Astrocyte (in vitro differentiated cells and primary cell): ENCODE measurements around the gene SLC26A3.

Experiments used
- EZH2 ChIP-seq: IDR thresholded peaks from 2 replicates; pipeline ENCODE4 v1.6.1; 2012; ENCODE audit warnings: mild to moderate bottlenecking, low read length, inconsistent platforms; ENCODE audit not compliant: insufficient read depth
- TF ChIP-seq, protein P1 (sequence below): IDR thresholded peaks from 2 replicates; pipeline ENCODE4 v1.5.1; 2011; ENCODE audit warnings: low read depth, mild to moderate bottlenecking, inconsistent platforms, low read length, moderate library complexity; ENCODE audit not compliant: insufficient read depth

- TF ChIP-seq, protein P1, sequence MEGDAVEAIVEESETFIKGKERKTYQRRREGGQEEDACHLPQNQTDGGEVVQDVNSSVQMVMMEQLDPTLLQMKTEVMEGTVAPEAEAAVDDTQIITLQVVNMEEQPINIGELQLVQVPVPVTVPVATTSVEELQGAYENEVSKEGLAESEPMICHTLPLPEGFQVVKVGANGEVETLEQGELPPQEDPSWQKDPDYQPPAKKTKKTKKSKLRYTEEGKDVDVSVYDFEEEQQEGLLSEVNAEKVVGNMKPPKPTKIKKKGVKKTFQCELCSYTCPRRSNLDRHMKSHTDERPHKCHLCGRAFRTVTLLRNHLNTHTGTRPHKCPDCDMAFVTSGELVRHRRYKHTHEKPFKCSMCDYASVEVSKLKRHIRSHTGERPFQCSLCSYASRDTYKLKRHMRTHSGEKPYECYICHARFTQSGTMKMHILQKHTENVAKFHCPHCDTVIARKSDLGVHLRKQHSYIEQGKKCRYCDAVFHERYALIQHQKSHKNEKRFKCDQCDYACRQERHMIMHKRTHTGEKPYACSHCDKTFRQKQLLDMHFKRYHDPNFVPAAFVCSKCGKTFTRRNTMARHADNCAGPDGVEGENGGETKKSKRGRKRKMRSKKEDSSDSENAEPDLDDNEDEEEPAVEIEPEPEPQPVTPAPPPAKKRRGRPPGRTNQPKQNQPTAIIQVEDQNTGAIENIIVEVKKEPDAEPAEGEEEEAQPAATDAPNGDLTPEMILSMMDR: no peak
- TF ChIP-seq EZH2: no peak
Measured at GRCh38 chr7:107785926-107786325, 17.1 kb downstream of the SLC26A3 start.
